GM19193 (cell line): Measurements from ENCODE around the gene SCARB1.
A peak's percentile ranks its signal among the peaks of the same experiment; 100 is the strongest.

Experiments
- POLR2A ChIP-seq: IDR thresholded peaks from 4 replicates; pipeline ENCODE4 v1.6.1; 2011; ENCODE audit not compliant: insufficient read depth, insufficient read length; ENCODE audit errors: extremely low read depth

Gene SCARB1

GRCh38 chr12:124888260-124888659 lies 24.6 kb upstream of the SCARB1 start:
- no peak for TF ChIP-seq POLR2A

- peak; percentile 49 for TF ChIP-seq POLR2A
These were observed 21.1 kb upstream of the SCARB1 start for GRCh38 chr12:124884587-124885438.

GRCh38 chr12:124883263-124884130 lies 19.8 kb upstream of the SCARB1 start:
- no peak for TF ChIP-seq POLR2A

- TF ChIP-seq POLR2A: no peak
These were observed 17.5 kb upstream of the SCARB1 start for GRCh38 chr12:124881123-124881522.

GRCh38 chr12:124878795-124879516 lies 15.3 kb upstream of the SCARB1 start:
- no peak for TF ChIP-seq POLR2A

GRCh38 chr12:124877423-124877822 lies 13.8 kb upstream of the SCARB1 start:
- TF ChIP-seq POLR2A: no peak

GRCh38 chr12:124876171-124876570 lies 12.5 kb upstream of the SCARB1 start:
- no peak for TF ChIP-seq POLR2A

GRCh38 chr12:124875803-124876132 lies 12.1 kb upstream of the SCARB1 start:
- no peak for TF ChIP-seq POLR2A

GRCh38 chr12:124874988-124875802 lies 11.5 kb upstream of the SCARB1 start:
- no peak for TF ChIP-seq POLR2A

- TF ChIP-seq POLR2A: no peak
These were observed 10.5 kb upstream of the SCARB1 start for GRCh38 chr12:124874188-124874587.

- no peak for TF ChIP-seq POLR2A
These were observed 8.5 kb upstream of the SCARB1 start for GRCh38 chr12:124872068-124872719.

GRCh38 chr12:124871297-124871696 lies 7.6 kb upstream of the SCARB1 start:
- no peak for TF ChIP-seq POLR2A

GRCh38 chr12:124870515-124870914 lies 6.9 kb upstream of the SCARB1 start:
- TF ChIP-seq POLR2A: no peak

- peak; percentile 30 for TF ChIP-seq POLR2A
These were observed 5.5 kb upstream of the SCARB1 start for GRCh38 chr12:124869059-124869665.
